HG03045 (cell line): Measurements from ENCODE around the gene HSD11B2.

Experiments
- ATAC-seq: cut with Tn5 transposase; IDR thresholded peaks from one replicate; pipeline ENCODE4 v1.9.1; 2021; ENCODE audit warnings: mild to moderate bottlenecking, moderate library complexity; ENCODE audit not compliant: unreplicated experiment

HSD11B2 gene

GRCh38 chr16:67431775-67432505 lies 1.0 kb downstream of the HSD11B2 start:
- ATAC-seq = no peak

GRCh38 chr16:67432506-67432890 lies 1.6 kb downstream of the HSD11B2 start:
- ATAC-seq = no peak

- no peak for ATAC-seq
Observed at GRCh38 chr16:67433131-67433719, 2.3 kb downstream of the HSD11B2 start.

- ATAC-seq = no peak
Observed at GRCh38 chr16:67435758-67436164, 4.8 kb downstream of the HSD11B2 start.

- ATAC-seq = no peak
Observed at GRCh38 chr16:67436640-67437193, 5.8 kb downstream of the HSD11B2 start.

- no peak for ATAC-seq
Observed at GRCh38 chr16:67437513-67437912, 6.6 kb downstream of the HSD11B2 start.

- ATAC-seq = no peak
Observed at GRCh38 chr16:67438098-67438791, 7.3 kb downstream of the HSD11B2 start.

- no peak for ATAC-seq
Observed at GRCh38 chr16:67438824-67439393, 8.0 kb downstream of the HSD11B2 start.

GRCh38 chr16:67441271-67441753 lies 10.4 kb downstream of the HSD11B2 start:
- ATAC-seq = no peak

- ATAC-seq = no peak
Observed at GRCh38 chr16:67441907-67442306, 11.0 kb downstream of the HSD11B2 start.

GRCh38 chr16:67442581-67443255 lies 11.8 kb downstream of the HSD11B2 start:
- ATAC-seq = no peak

GRCh38 chr16:67443265-67443664 lies 12.3 kb downstream of the HSD11B2 start:
- no peak for ATAC-seq

GRCh38 chr16:67444259-67445125 lies 13.6 kb downstream of the HSD11B2 start:
- no peak for ATAC-seq

GRCh38 chr16:67445126-67445426 lies 14.2 kb downstream of the HSD11B2 start:
- no peak for ATAC-seq

GRCh38 chr16:67445441-67445912 lies 14.6 kb downstream of the HSD11B2 start:
- ATAC-seq = no peak

- no peak for ATAC-seq
Observed at GRCh38 chr16:67445913-67446907, 15.3 kb downstream of the HSD11B2 start.

GRCh38 chr16:67446968-67447507 lies 16.1 kb downstream of the HSD11B2 start:
- ATAC-seq = no peak

GRCh38 chr16:67447508-67448076 lies 16.7 kb downstream of the HSD11B2 start:
- ATAC-seq = no peak
